Ovary (tissue), 9 donors: ENCODE measurements around the gene C1orf226. TPM values are rescaled to one million over a fixed set of nuclear protein-coding genes. Genes with fewer than 3 reads are reported as not detected.

Experiments
- DNase-seq, 5 donors: peaks; one replicate each; pipeline ENCODE4 v3.0.0-alpha.2; 2019 to 2020
- H3K27ac ChIP-seq, 2 donors: fragments of 200-600 bp; one replicate each; pipeline versions ENCODE4 v1.5.1 to v1.8.0; 2019 to 2022
- H3K27me3 ChIP-seq: fragments of 200-600 bp; one replicate; pipeline ENCODE4 v1.8.0; 2022
- H3K36me3 ChIP-seq: fragments of 200-600 bp; sonication (generic); one replicate; pipeline ENCODE4 v1.5.1; 2019
- H3K4me1 ChIP-seq: one replicate; pipeline ENCODE4 v1.8.1; 2013; ENCODE audit warnings: mild to moderate bottlenecking, moderate library complexity; ENCODE audit not compliant: insufficient read depth
- H3K4me3 ChIP-seq: fragments of 200-600 bp; sonication (generic); one replicate; pipeline ENCODE4 v1.5.1; 2017
- H3K9me3 ChIP-seq, 2 donors: fragments of 200-600 bp in 1 of 2; sonication (generic) in 1 of 2; one replicate each; pipeline versions ENCODE4 v1.5.1 to v1.8.1; 2013 to 2019; ENCODE audit warnings: mild to moderate bottlenecking in 1 of 2, moderate library complexity in 1 of 2
- EP300 ChIP-seq: sonication (generic); formaldehyde crosslinking; IDR thresholded peaks from one replicate; pipeline ENCODE4 v1.6.1; 2017; ENCODE audit warnings: antibody characterized with exemption
- POLR2A ChIP-seq: fragments of 450-650 bp; IDR thresholded peaks from one replicate; pipeline ENCODE4 v1.6.1; 2017; ENCODE audit warnings: antibody characterized with exemption, mild to moderate bottlenecking, moderate library complexity
- WGBS, 3 donors: extraction: QIAGEN DNeasy Blood & Tissue Kit in 1 of 3; methylation state at CpG; one replicate each; pipeline versions ENCODE4 v1.1.5 to v1.1.7; 2013 to 2017; 5-methylcytosine and 5-hydroxymethylcytosine counted together
- intact Hi-C, 4 donors: fragments of 100-400 bp; cut with DNase I; formaldehyde crosslinking; loops; one replicate each; pipeline versions ENCODE4 v1.11.0 to v1.15.1; 2022 to 2023
- polyA plus RNA-seq, 2 donors: library from polyadenylated mRNA; stranded (reverse); fragments of 200-250 nt in 1 of 2; fragments of 350-450 nt in 1 of 2; fragmentation: Illumina TruSeq in 1 of 2; extraction: RNeasy Lipid Tissue Mini Kit (QIAGEN cat#74804) in 1 of 2; gene quantifications; one replicate each; pipeline ENCODE4 v1.2.3, GENCODE V29; 2013 to 2014
- total RNA-seq, 7 donors: library from RNA; depleted of rRNA in 2 of 7; stranded (reverse); fragments of >200 nt in 2 of 7; fragmentation: NEBNext Ultra II Directional in 3 of 7; extraction: Animal tissue kit (Norgen Biotek cat#: 25700) in 3 of 7; gene quantifications; one replicate each; pipeline versions ENCODE4 v1.1.0 to v1.2.4, GENCODE V29; 2016 to 2023
- TF ChIP-seq, protein P1 (sequence below), 3 donors: fragments of 450-650 bp in 2 of 3; fragments of 200-600 bp in 1 of 3; IDR thresholded peaks; one replicate each; pipeline versions ENCODE4 v1.5.1 to v1.8.0; 2016 to 2022; ENCODE audit warnings: antibody characterized with exemption in 3 of 3, mild to moderate bottlenecking in 1 of 3
- donor health status: DM: no; HTN: no; CAD: no; lungs with moderate emphysema.
- donor health status: DM: no; HTN: no; CAD: no.
- donor health status: Bipolar disorder and iron deficiency.
- donor health status: DM: yes; HTN: yes; CAD: no.
- donor health status: DM: no; HTN: no; CAD: no.
- donor health status: DM: yes; HTN: yes; CAD: no.

C1orf226 gene
- total and polyA plus RNA-seq, 9 donors: 0.36 to 8.4 (median 1.5) TPM

- H3K36me3 ChIP-seq: no peaks in the 10 kb centered on the region
- TF ChIP-seq EP300: no peak
- TF ChIP-seq, protein P1, sequence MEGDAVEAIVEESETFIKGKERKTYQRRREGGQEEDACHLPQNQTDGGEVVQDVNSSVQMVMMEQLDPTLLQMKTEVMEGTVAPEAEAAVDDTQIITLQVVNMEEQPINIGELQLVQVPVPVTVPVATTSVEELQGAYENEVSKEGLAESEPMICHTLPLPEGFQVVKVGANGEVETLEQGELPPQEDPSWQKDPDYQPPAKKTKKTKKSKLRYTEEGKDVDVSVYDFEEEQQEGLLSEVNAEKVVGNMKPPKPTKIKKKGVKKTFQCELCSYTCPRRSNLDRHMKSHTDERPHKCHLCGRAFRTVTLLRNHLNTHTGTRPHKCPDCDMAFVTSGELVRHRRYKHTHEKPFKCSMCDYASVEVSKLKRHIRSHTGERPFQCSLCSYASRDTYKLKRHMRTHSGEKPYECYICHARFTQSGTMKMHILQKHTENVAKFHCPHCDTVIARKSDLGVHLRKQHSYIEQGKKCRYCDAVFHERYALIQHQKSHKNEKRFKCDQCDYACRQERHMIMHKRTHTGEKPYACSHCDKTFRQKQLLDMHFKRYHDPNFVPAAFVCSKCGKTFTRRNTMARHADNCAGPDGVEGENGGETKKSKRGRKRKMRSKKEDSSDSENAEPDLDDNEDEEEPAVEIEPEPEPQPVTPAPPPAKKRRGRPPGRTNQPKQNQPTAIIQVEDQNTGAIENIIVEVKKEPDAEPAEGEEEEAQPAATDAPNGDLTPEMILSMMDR (IDR thresholded peaks at IDR 0.05): no peak
- no peak for TF ChIP-seq POLR2A
- H3K27me3 ChIP-seq: no peaks in the 10 kb centered on the region
- 70 to 82% (median 79%) methylated on average over 8 of the region's 8 CpGs for WGBS, 3 donors
- H3K4me1 ChIP-seq: no peaks in the 10 kb centered on the region
- no peaks in the 10 kb centered on the region for H3K9me3 ChIP-seq
- no peak overlapping the region for H3K4me3 ChIP-seq
- intact Hi-C loops: loop anchor here in 2 of 4 donors (10.0 kb wide), 1 partner anchor 604 kb away; no protein-coding TSS in a partner anchor
- DNase-seq: no peak
- H3K27ac ChIP-seq: no peak overlapping the region
Observed at GRCh38 chr1:162398999-162399580, 17.6 kb downstream of the C1orf226 start.

- Histone ChIP-seq H3K27ac (no peak overlapping the region), H3K27me3 (no peaks in the 10 kb centered on the region), H3K4me1 (no peaks in the 10 kb centered on the region), H3K36me3 (no peaks in the 10 kb centered on the region), H3K9me3 (no peaks in the 10 kb centered on the region), H3K4me3 (no peak overlapping the region)
- no peak for DNase-seq
- intact Hi-C loops: no loop called here
- TF ChIP-seq EP300 (no peak), POLR2A (no peak)
- TF ChIP-seq, protein P1 (IDR thresholded peaks at IDR 0.05): no peak
- 83 to 87% (median 85%) methylated on average over 10 of the region's 10 CpGs for WGBS, 3 donors
Observed at GRCh38 chr1:162400790-162401355, 19.3 kb downstream of the C1orf226 start.

DNA sequence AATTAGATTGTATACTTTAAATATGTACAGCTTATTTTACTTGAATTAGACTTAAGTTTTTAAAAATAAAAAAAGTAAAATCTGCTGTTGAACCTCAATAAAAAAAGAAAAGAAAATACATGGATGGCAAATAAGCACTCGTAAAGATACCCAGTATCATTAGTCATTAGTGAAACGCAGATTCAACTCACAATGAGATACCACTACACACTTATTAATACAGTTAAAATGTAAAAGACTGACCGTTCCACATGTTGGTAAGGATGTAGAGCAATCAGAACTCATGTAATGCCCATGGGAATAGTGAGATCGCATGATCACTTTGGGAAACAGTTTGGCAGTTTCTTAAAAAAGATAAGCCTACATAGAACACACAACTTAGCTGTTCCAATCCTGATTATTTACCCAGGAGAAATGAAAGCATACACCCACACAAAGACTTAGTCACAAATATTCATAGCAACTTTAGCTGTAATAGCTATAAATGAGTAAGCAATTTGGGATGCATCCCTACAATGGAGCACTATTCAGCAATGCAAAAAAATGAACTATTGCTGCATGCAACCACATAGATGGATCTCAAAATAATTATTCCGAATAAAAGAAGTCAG is 23.1 kb downstream of the C1orf226 start:
- WGBS, 3 donors: 39 to 59% (median 45%) methylated on average over 5 of the region's 5 CpGs

DNA sequence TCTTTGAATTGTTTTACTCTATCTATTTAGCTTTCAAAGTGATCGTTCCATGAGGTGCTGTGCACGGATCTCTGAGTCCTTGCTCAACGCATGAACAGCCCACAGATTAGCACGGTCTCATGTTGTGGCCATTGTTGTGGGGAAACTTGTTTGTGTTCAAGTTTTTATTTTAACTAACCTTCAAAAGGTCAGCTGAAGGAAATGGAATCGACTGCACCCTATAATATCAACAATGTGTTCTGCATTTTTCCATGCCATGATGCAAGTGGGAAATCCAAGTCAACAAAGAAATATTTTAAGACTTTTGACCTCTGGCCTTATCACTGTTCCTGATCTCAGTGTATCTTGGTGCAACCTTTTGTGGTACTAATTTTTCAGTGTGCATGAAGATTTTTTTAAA is 24.3 kb downstream of the C1orf226 start:
- intact Hi-C loops: no loop called here
- WGBS, 3 donors: 37 to 67% (median 44%) methylated on average over 5 of the region's 5 CpGs

More for the DNA sequence above, 23.1 kb downstream of the C1orf226 start:
- no peaks in the 10 kb centered on the region for H3K36me3 ChIP-seq
- no peaks in the 10 kb centered on the region for H3K27me3 ChIP-seq
- H3K9me3 ChIP-seq: no peaks in the 10 kb centered on the region
- no peak overlapping the region for H3K27ac ChIP-seq
- H3K4me3 ChIP-seq: no peak overlapping the region
- TF ChIP-seq, protein P1 (IDR thresholded peaks at IDR 0.05): no peak
- no peaks in the 10 kb centered on the region for H3K4me1 ChIP-seq
- intact Hi-C loops: no loop called here
- no peak for DNase-seq

More for the DNA sequence above, 24.3 kb downstream of the C1orf226 start:
- no peak overlapping the region for H3K27ac ChIP-seq
- H3K9me3 ChIP-seq: no peaks in the 10 kb centered on the region
- no peak overlapping the region for H3K4me3 ChIP-seq
- H3K4me1 ChIP-seq: no peaks in the 10 kb centered on the region
- TF ChIP-seq EP300 (no peak), POLR2A (no peak)
- TF ChIP-seq, protein P1 (IDR thresholded peaks at IDR 0.05): no peak
- H3K36me3 ChIP-seq: no peaks in the 10 kb centered on the region
- H3K27me3 ChIP-seq: no peaks in the 10 kb centered on the region
- DNase-seq: no peak
